C4-2B (cell line): ENCODE data around the gene GABBR1.

Experiments used
- H3K27ac ChIP-seq: fragments of 450-650 bp; 2 replicates; pipeline ENCODE4 v1.5.1; 2017
- ZFX ChIP-seq: fragments of 450-650 bp; IDR thresholded peaks from 2 replicates; pipeline ENCODE4 v1.6.1; 2017
- TF ChIP-seq, protein P1 (sequence below): fragments of 450-650 bp; conservative IDR thresholded peaks from 2 replicates; pipeline ENCODE4 v1.5.1; 2017; ENCODE audit warnings: mild to moderate bottlenecking

GABBR1 gene

DNA sequence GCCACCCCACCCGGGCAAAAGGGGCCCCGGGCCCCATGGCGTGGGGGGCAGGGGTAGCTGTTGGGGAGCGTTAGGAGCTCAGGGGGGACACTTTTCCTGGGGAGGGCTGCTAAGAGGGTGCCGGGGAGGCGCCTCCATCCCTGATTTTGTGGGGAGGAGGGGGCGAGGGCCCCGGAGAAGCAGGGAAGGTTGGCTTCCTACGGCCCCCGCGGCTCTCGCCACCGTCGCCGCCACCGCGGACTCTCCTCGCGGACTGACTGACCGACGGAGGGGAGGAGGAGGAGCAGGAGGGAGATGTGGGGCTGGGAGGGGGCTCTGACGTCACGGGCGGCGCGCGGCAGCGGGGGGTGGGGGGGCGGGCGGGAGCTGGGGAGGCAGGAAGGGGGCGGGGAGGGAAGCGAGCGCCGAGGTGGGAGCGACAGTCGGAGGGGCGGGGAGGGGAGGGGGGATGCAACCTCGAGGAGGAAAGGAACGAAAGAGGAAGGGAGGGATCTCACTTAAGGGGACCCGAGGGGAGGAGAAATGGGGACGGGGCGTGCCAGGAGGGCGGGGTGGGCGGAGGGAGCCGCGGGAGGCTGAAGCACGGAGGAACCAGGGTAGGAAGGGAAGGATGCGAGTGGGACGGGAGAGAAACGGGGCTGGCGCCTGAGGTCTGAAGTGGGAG lies 5.1 kb downstream of the GABBR1 start:
- H3K27ac ChIP-seq = no peak overlapping the region; the same call in 1 of the 2 replicates
- no peak for TF ChIP-seq ZFX
- TF ChIP-seq, protein P1, sequence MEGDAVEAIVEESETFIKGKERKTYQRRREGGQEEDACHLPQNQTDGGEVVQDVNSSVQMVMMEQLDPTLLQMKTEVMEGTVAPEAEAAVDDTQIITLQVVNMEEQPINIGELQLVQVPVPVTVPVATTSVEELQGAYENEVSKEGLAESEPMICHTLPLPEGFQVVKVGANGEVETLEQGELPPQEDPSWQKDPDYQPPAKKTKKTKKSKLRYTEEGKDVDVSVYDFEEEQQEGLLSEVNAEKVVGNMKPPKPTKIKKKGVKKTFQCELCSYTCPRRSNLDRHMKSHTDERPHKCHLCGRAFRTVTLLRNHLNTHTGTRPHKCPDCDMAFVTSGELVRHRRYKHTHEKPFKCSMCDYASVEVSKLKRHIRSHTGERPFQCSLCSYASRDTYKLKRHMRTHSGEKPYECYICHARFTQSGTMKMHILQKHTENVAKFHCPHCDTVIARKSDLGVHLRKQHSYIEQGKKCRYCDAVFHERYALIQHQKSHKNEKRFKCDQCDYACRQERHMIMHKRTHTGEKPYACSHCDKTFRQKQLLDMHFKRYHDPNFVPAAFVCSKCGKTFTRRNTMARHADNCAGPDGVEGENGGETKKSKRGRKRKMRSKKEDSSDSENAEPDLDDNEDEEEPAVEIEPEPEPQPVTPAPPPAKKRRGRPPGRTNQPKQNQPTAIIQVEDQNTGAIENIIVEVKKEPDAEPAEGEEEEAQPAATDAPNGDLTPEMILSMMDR = no peak

DNA sequence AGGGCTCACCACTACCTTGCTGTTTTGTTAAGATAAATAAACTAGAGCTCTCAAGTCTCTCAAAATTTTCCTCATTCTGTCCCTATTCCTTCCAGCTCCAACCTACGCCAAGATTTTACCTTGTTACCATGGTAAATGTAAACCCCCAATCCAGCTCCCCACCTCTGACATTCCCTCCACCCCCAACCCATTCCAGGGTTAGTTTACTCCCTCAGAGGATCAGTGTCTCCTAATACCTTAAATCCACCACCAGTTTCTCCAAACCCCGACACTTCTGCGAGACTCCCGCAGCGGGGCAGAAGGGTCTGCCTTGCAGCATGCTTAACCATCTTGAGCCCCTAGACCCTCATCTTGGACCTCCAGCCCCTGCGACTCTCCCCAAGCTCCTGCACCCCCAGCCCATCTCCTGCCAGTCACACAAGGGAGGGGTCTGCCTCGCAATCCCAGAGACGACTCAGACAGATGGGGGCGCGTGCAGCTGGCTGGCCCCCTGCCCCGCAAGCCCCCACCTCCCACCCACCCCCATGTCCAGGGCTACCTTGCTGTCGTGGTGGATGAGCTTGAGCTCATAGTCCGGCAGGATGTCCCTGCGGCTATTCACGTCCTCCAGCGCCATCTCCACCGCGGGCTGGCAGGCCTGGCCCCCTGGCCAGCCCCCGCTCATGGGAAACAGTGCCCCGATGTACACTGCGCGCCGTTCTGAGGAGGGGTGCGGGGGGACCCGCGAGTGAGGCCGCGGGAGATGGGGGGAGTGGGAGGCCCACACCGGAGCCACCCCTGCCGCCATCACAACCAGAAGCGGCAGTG lies 5.8 kb downstream of the GABBR1 start:
- TF ChIP-seq, protein P1 = no peak
- TF ChIP-seq ZFX = no peak
- H3K27ac ChIP-seq = no peak overlapping the region

DNA sequence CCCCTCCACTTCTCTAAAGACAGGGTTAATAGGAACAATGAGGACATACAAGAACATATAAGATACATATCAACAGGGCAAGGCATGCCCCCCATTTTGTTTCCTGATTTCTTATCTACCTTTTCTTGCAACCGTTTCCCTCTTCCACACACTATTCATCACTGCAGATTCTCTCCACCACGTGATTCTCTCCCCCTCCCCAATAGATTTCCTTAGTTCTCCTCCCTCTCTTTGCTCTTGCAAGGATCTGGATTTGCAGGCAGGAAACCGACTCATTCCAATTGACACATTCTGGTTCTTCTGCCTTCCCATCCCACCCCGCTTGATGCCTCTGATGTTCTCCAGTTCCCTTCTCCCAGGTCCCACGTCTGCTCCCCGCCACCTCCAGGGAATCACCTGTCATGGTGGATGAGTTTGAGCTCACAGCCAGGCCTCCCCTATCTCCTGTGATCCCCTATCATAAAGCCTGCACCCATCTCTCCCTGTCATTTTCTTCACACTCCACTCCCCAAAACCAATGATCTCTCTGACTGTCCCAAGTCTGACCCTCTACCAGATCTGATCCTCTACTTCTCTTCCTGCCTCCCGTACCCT lies 7.5 kb downstream of the GABBR1 start:
- TF ChIP-seq ZFX = no peak
- TF ChIP-seq, protein P1 = no peak
- no peak overlapping the region for H3K27ac ChIP-seq

DNA sequence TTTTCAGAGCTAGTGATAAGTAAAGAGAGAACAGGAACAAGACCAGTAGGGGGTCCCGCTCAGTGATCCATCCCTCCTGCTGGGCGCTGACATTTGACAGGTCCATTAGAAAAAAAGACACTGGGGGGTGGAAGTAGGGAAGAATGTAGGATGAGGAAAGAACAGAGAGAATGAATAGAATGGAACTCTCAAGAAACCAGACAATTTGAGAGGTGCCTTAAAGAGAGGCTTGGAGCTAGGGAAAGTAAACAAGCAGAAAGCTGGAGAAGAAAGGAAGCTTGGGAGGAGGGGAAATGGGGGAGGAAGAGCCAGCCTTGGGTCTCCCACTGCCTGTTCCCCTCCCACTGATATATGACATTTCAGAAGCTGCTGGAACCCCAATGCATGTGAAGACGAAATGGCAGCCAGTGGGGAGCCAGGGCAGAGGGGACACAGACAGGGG lies 8.4 kb downstream of the GABBR1 start:
- H3K27ac ChIP-seq = no peak overlapping the region
- TF ChIP-seq ZFX = no peak
- TF ChIP-seq, protein P1 = no peak

DNA sequence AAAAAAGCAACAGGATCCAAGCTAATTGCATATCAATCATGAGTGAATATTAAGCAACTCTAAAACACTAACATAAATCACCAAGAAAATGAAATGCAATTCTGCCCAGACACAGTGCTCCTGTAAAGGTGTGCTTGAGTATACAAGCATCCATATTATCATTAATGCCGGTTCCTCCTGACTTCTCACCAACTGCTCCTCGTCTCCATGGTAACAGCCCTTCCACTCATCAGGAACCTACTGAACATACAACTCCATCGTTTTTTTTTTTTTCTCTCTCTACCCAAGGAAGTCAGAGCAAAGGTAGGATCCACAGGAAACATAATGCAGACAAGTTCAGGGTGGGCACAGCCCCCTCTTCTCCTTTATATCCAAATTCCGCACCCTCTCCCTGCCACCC lies 12.4 kb downstream of the GABBR1 start:
- TF ChIP-seq ZFX = no peak
- TF ChIP-seq, protein P1 = no peak
- no peak overlapping the region for H3K27ac ChIP-seq

DNA sequence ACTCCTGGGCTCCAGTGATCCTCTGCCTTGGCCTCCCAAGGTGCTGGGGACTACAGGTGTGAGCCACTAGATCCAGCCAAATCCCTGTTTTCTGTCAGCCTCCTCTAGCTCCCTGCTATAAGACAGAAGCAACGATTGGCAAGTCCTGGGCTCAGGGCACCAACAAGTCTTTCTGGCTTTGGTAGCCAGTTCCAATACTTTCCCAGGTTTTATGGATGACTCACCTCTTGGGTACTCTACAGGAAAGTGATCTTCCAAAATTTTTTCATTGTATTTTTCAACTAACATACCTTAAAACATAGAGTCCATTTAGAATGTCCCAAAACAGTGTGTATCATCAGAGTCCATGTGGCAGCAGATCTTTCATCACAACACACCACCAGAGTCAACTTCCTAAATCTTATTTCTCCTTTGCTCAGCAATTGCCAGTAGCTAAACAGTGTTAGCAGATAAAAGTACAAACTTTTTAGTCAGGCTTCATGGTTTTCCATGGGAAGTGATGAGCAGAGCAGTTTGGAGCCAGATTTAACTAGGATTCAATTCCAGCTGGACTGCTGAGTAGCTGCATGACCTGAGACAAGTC lies 13.3 kb downstream of the GABBR1 start:
- H3K27ac ChIP-seq = no peak overlapping the region
- TF ChIP-seq, protein P1 = no peak
- no peak for TF ChIP-seq ZFX
